Activated naive CD8-positive, alpha-beta T cell treated with anti-CD3 and anti-CD28 coated beads, Interleukin-2, amount 10 ng/mL, durations not matched to agents 7 days and 5 days (primary cell): ENCODE data around the gene AKNA. TPM values are rescaled to one million over a fixed set of nuclear protein-coding genes. Genes with fewer than 3 reads are reported as not detected.
A peak's percentile ranks its signal among the peaks of the same experiment; 100 is the strongest.

Experiments
- ATAC-seq: fragments of 150-1000 bp; cut with Tn5 transposase; one replicate; pipeline ENCODE4 v1.10.0; 2021; ENCODE audit warnings: low read depth, moderate library complexity
- POLR2A ChIA-PET: fragments of 350-600 bp; sonication (Branson Sonifier 250); formaldehyde crosslinking; loops from one replicate; lab custom pipeline; 2021; ENCODE audit warnings: antibody characterized with exemption; lab: Charles Lee
- DNase-seq: peaks from one replicate; pipeline ENCODE4 v3.0.0; 2021
- H3K27ac Mint-ChIP-seq: one replicate; pipeline ENCODE4 v1.8.0; 2022; ENCODE audit warnings: mild to moderate bottlenecking, mixed read lengths
- H3K27me3 Mint-ChIP-seq: one replicate; pipeline ENCODE4 v1.8.0; 2022; ENCODE audit warnings: mild to moderate bottlenecking, moderate library complexity, mixed read lengths
- H3K36me3 Mint-ChIP-seq: one replicate; pipeline ENCODE4 v1.8.0; 2021; ENCODE audit warnings: mild to moderate bottlenecking, mixed read lengths
- H3K4me1 Mint-ChIP-seq: one replicate; pipeline ENCODE4 v1.8.0; 2021; ENCODE audit warnings: mixed read lengths
- H3K4me3 Mint-ChIP-seq: one replicate; pipeline ENCODE4 v1.8.0; 2022; ENCODE audit warnings: mild to moderate bottlenecking, moderate library complexity, mixed read lengths
- H3K9me3 Mint-ChIP-seq: one replicate; pipeline ENCODE4 v1.8.0; 2021; ENCODE audit warnings: mixed read lengths
- total RNA-seq, 2 experiments: library from RNA; stranded (reverse); gene quantifications; one replicate each; pipeline ENCODE4 v1.2.3, GENCODE V29; 2021

AKNA gene
- total RNA-seq, 2 experiments from 2014 or later = 482 to 492 TPM

- Mint-ChIP-seq H3K9me3 (no peaks in the 10 kb centered on the region), H3K27me3 (no peaks in the 10 kb centered on the region), H3K4me1 (peaks cover 81% of the 10 kb centered on the region), H3K27ac (peak overlapping the region; percentile 87), H3K4me3 (peak overlapping the region; percentile 60), H3K36me3 (peaks cover 59% of the 10 kb centered on the region)
- ATAC-seq = no peak
- POLR2A ChIA-PET = interaction anchor here (0.8 to 15.1 kb wide), 5 partner anchors 8 to 27 kb away, joined by 3 to 637 read pairs (median 4); partner anchors contain the start of gene AKNA
- DNase-seq = peak; percentile 71
These were observed 12.2 kb downstream of the AKNA start for GRCh38 chr9:114375386-114376175.

DNA sequence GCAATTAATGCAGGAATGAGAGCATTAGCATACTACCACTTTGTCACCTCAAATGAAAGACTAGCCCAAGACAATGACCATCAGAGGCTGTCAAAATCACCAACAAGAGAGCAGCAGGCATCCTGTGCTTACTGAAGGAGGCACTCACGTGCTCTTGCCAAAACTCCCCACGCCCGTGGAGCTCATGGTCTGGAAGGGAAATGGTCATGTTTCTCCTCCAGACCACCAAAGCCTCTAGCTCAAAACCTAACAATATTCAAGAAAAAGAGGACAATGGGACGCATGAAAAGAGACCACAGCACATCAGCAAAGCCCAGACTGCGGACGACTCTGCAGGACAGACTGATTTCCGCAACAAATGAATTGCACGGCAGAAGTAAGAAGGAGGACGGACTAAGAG, 12.8 kb downstream of the AKNA start:
- no peaks in the 10 kb centered on the region for H3K9me3 Mint-ChIP-seq
- peaks cover 80% of the 10 kb centered on the region for H3K4me1 Mint-ChIP-seq
- H3K27ac Mint-ChIP-seq = peak overlapping the region; percentile 87
- no peak for DNase-seq
- ATAC-seq = no peak
- POLR2A ChIA-PET = interaction anchor here (1.5 to 15.1 kb wide), 2 partner anchors 10 to 26 kb away, joined by 3 to 637 read pairs; partner anchors contain the start of gene AKNA
- peaks cover 56% of the 10 kb centered on the region for H3K36me3 Mint-ChIP-seq
- H3K27me3 Mint-ChIP-seq = no peaks in the 10 kb centered on the region
- H3K4me3 Mint-ChIP-seq = peak overlapping the region; percentile 60

- ATAC-seq (no peak), DNase-seq (no peak)
- Mint-ChIP-seq H3K4me3 (peak overlapping the region; percentile 60), H3K27ac (peak overlapping the region; percentile 87), H3K27me3 (no peaks in the 10 kb centered on the region), H3K9me3 (no peaks in the 10 kb centered on the region), H3K36me3 (peaks cover 58% of the 10 kb centered on the region), H3K4me1 (peaks cover 81% of the 10 kb centered on the region)
- POLR2A ChIA-PET = interaction anchor here (1.0 to 15.1 kb wide), 5 partner anchors 11 to 213 kb away, joined by 3 to 637 read pairs (median 8); partner anchors contain the start of genes AKNA and ATP6V1G1
These were observed 13.6 kb downstream of the AKNA start for GRCh38 chr9:114373960-114374730.

GRCh38 chr9:114372921-114373448, 14.8 kb downstream of the AKNA start:
- H3K27ac Mint-ChIP-seq = peak overlapping the region; percentile 87
- ATAC-seq = peak; percentile 86
- POLR2A ChIA-PET = interaction anchor here (0.6 to 15.1 kb wide), 10 partner anchors 10 to 36 kb away, joined by 3 to 637 read pairs (median 3); partner anchors contain the start of gene AKNA
- H3K9me3 Mint-ChIP-seq = no peaks in the 10 kb centered on the region
- H3K4me3 Mint-ChIP-seq = peak overlapping the region; percentile 83
- no peaks in the 10 kb centered on the region for H3K27me3 Mint-ChIP-seq
- DNase-seq = peak; percentile 80
- H3K36me3 Mint-ChIP-seq = peaks cover 53% of the 10 kb centered on the region
- peaks cover 79% of the 10 kb centered on the region for H3K4me1 Mint-ChIP-seq

DNA sequence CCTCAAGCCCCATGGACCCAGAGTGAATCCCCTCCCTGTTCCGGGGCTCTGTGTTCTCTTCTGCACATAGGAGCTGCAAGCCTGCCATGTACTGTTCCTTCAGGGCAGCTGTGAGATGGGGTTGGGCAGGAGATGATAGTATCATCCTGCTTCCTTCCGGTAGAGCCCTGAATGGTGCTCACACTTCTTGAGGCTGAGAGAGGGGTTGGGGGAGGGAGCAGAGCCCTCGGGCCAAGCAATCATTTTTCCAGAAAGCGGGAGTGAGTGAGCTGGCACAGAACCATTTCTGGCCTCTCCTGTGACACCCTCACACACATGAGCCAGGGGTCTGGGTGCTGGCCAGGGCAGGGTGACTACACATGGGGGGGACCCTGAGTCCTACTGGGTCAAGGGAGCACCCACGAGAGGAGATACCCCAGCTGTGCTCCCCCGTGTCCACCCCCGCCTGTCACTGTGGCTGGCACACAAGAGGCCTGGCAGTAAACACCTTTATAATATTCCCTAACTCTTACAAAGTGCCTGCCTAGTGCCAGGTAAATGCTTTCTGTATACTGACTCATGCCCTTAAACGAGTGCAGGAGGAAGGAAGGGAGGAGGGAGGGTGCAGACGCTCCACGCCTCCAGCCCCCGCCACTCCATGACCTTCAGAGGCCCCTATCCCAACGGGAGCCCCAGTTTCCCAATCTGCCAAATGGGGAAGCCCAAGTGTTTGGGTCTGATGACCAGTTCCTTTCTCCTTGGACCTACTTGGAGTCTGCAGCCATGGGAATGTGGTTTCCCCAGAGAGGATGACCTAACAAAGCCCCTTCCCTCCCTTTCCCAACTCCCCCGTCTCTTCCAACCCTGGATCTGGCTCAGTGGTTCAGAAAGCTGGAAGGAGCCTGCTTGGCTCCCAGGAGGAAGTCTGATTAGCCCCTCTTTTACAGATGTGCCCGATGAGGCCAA, 15.5 kb downstream of the AKNA start:
- DNase-seq (peak; percentile 64), ATAC-seq (peak; percentile 47)
- H3K27ac Mint-ChIP-seq = peak overlapping the region; percentile 87
- POLR2A ChIA-PET = interaction anchor here (0.6 to 15.1 kb wide), 16 partner anchors 9 to 217 kb away, joined by 3 to 637 read pairs (median 4); partner anchors contain the start of gene AKNA
- no peaks in the 10 kb centered on the region for H3K27me3 Mint-ChIP-seq
- H3K4me1 Mint-ChIP-seq = peaks cover 79% of the 10 kb centered on the region
- peak overlapping the region; percentile 83 for H3K4me3 Mint-ChIP-seq
- H3K9me3 Mint-ChIP-seq = no peaks in the 10 kb centered on the region
- peaks cover 53% of the 10 kb centered on the region for H3K36me3 Mint-ChIP-seq

GRCh38 chr9:114371343-114371944, 16.3 kb downstream of the AKNA start:
- no peak for ATAC-seq
- peaks cover 55% of the 10 kb centered on the region for H3K36me3 Mint-ChIP-seq
- no peaks in the 10 kb centered on the region for H3K9me3 Mint-ChIP-seq
- no peaks in the 10 kb centered on the region for H3K27me3 Mint-ChIP-seq
- H3K4me1 Mint-ChIP-seq = peaks cover 80% of the 10 kb centered on the region
- peak overlapping the region; percentile 87 for H3K27ac Mint-ChIP-seq
- H3K4me3 Mint-ChIP-seq = peak overlapping the region; percentile 83
- no peak for DNase-seq
- POLR2A ChIA-PET = interaction anchor here (0.5 to 15.1 kb wide), 12 partner anchors 8 to 1250 kb away, joined by 3 to 637 read pairs (median 5); partner anchors contain the start of gene AKNA

- POLR2A ChIA-PET = interaction anchor here (0.5 to 15.1 kb wide), 7 partner anchors 9 to 1249 kb away, joined by 4 to 637 read pairs (median 5); partner anchors contain the start of gene AKNA
- Mint-ChIP-seq H3K4me3 (peak overlapping the region; percentile 83), H3K36me3 (peaks cover 57% of the 10 kb centered on the region), H3K9me3 (no peaks in the 10 kb centered on the region), H3K27ac (peak overlapping the region; percentile 87), H3K4me1 (peaks cover 83% of the 10 kb centered on the region), H3K27me3 (no peaks in the 10 kb centered on the region)
- no peak for ATAC-seq
- DNase-seq = no peak
These were observed 16.8 kb downstream of the AKNA start for GRCh38 chr9:114370968-114371320.

DNA sequence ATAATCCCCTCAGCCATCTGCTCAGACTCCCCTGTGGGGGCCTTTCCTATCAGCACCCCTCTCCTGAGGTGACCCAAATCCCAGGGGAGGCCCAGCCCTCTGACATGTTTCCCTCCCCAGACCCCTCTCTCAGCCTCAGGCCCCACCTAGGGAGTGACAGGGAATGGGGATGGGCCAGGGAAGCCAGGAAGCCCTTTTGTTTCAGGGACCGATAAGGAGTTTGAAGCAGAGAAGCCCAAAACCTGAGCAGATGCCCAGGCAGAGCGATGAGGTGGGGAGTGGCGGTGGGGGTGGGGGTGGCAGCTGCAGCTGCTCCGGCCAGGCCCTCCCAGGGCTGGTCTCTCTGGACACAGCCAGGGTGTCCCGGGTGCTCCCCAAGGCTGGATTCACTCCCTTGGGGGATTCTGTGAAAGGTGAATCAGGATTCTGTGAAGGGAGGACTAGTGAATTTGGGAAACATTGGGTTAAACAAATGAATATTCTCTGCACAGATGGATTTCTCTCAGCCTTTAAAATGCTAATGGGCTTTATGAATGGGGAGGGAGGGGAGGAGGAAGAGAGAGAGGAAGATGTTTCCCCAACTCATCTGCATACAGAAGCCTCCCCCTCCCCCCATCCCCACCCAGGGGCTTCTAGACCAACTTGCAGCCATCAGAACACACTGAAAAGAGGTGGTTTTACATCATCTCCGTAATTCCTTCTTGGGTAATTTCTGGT, 17.4 kb downstream of the AKNA start:
- POLR2A ChIA-PET = interaction anchor here (0.9 to 15.1 kb wide), 5 partner anchors 8 to 30 kb away, joined by 4 to 637 read pairs (median 6); partner anchors contain the start of gene AKNA
- peak overlapping the region; percentile 52 for H3K4me3 Mint-ChIP-seq
- H3K27me3 Mint-ChIP-seq = no peaks in the 10 kb centered on the region
- no peaks in the 10 kb centered on the region for H3K9me3 Mint-ChIP-seq
- peaks cover 82% of the 10 kb centered on the region for H3K4me1 Mint-ChIP-seq
- peaks cover 57% of the 10 kb centered on the region for H3K36me3 Mint-ChIP-seq
- peak overlapping the region; percentile 87 for H3K27ac Mint-ChIP-seq
- ATAC-seq = no peak
- DNase-seq = no peak

- no peaks in the 10 kb centered on the region for H3K27me3 Mint-ChIP-seq
These were observed 18.3 kb downstream of the AKNA start for GRCh38 chr9:114369216-114370130.

DNA sequence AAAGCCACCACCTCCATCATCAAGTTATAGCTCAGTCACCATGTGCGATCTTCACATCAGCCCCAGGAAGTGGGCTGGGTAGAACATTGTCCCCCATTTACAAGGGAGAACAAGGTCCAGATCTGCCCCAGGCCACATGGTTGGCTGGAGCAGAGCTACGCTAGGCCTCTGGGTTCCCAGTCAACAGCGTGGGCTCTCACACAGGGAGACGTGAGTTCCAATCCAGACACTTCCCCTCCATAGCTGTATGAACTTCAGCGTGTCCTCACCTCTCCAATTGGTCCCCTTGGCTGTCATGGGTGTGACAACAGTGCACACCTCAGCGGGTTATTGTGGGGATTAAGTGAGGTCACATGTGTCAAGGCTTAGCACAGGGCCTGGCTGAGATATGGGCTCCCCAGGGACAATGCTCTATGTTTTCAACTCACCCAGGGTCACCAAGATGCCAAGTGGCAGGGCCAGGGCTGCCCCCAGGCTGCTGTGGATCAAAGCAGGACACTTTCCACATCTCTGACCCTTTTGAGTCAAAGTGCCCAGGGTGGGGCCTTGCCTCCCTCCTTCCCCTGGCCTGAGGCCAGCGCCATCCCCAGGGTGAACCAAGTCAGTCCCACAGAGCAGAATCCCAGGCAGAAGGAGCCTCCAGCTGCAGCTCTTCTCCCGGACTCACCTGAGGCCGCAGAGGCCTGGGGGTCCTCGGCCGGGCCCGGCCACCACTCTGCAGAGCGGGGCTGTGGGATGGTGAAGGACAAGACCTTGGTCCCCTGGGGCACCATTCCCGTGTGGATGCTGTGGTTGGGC, 19.8 kb downstream of the AKNA start:
- ATAC-seq (no peak), DNase-seq (no peak)
- H3K27ac Mint-ChIP-seq = peak overlapping the region; percentile 96
- POLR2A ChIA-PET = interaction anchor here (1.0 to 15.1 kb wide), 8 partner anchors 8 to 38 kb away, joined by 3 to 637 read pairs (median 4); partner anchors contain the start of gene AKNA
- peaks cover 81% of the 10 kb centered on the region for H3K4me1 Mint-ChIP-seq
- peaks cover 63% of the 10 kb centered on the region for H3K36me3 Mint-ChIP-seq
- H3K9me3 Mint-ChIP-seq = no peaks in the 10 kb centered on the region
- no peaks in the 10 kb centered on the region for H3K27me3 Mint-ChIP-seq
- H3K4me3 Mint-ChIP-seq = peak overlapping the region; percentile 74

More at GRCh38 chr9:114369216-114370130, 18.3 kb downstream of the AKNA start:
- Mint-ChIP-seq H3K4me1 (peaks cover 80% of the 10 kb centered on the region), H3K27ac (peak overlapping the region; percentile 87), H3K9me3 (no peaks in the 10 kb centered on the region), H3K4me3 (peak overlapping the region; percentile 51), H3K36me3 (peaks cover 57% of the 10 kb centered on the region)
- DNase-seq (no peak), ATAC-seq (no peak)
- POLR2A ChIA-PET = interaction anchor here (1.0 to 15.1 kb wide), 2 partner anchors 8 to 16 kb away, joined by 3 to 637 read pairs; partner anchors contain the start of gene AKNA
